ENCODE measurements around the gene PIK3AP1. TPM values are rescaled to one million over a fixed set of nuclear protein-coding genes. Genes with fewer than 3 reads are reported as not detected.

Gene PIK3AP1
- polyA plus RNA-seq, 2 of the 4 experiments (the other 2 are of a cell fraction), result 1.6 to 3.2 TPM

DNA sequence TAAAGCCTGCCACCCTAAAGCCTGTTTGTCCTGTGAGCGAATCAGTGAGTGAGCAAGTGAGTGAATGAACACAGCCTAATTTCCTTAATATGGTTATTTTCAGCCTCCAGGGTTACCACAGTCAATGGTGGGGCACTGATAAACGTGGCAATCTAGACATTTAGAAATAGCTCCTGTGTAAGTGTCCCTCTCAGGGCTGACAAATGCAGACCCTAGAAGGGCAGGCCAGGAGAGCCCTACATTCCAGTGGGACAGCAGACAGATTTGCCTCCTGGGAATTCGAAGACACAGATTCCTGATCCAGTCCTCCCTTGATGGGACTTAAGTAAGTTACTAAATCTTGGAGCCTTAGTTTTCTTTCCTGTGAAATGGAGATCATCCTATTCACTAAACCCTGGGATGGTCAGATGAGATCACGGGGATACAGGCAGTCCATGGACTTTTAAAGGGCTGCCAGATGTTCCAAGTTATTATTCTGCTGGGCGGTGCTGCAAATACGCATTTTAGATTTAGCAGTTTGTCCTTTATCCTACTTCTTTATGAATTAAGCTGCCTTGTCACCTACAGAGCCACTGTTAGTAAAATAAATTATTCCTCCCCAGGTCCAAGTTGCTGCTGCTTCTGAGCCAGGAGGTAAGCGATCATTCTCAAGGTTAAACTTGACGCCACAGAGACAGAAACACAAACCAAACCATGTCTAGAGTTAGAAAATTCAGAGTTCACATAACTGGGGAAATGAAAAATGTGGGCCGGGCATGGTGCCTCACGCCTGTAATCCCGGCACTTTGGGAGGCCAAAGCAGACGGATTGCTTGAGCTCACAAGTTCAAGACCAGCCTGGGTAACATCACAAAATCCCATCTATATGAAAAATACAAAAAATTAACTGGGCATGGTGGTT, 78.7 kb downstream of the PIK3AP1 start:
- no peak for ATAC-seq
- POLR2A ChIA-PET, result no interaction called here
- TF ChIP-seq, protein P1, sequence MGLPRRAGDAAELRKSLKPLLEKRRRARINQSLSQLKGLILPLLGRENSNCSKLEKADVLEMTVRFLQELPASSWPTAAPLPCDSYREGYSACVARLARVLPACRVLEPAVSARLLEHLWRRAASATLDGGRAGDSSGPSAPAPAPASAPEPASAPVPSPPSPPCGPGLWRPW (IDR thresholded peaks at IDR 0.05), result no peak
- TF ChIP-seq CBX8 (IDR thresholded peaks at IDR 0.05), result no peak
- Histone ChIP-seq H3K4me2 (no peak overlapping the region), H3K27ac (no peak overlapping the region), H3K4me1 (no peaks in the 10 kb centered on the region), H3K9me3 (no peaks in the 10 kb centered on the region), H3K4me3 (no peak overlapping the region)
- CTCF ChIA-PET, result interaction anchor here (0.6 to 2.6 kb wide), 32 partner anchors 8 to 569 kb away, joined by 3 to 20 read pairs (median 4); partner anchors contain the start of gene PIK3AP1
- no peak for DNase-seq (ENCODE audit: low read depth in 1 of 2, low spot score in 1 of 2)
- WGBS (ENCODE audit: missing lambda C conversion rate), result 80% methylated on average over 12 of the region's 12 CpGs
- FAIRE-seq, result no peak

DNA sequence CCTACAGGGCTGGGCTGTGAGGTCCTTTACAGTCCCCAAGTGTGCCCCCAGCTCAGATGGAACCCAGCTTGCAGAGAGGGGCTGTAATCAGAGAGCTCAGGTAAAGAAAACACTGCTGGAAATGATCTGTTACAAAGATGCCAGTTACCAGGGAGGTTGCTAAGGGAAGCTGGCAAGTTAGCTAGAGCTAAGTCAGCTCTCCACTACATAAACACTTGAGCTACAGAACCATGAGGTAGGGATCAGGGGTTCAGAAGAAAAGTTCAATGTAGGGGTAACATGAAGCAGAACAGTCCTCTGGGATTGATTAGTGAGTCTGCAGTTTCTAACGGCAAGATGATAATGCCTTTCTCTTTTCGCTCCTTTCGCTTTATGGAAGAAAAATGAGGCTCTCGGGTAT, 80.4 kb downstream of the PIK3AP1 start:
- Histone ChIP-seq H3K4me2 (no peak overlapping the region), H3K9me3 (no peaks in the 10 kb centered on the region), H3K4me1 (no peaks in the 10 kb centered on the region), H3K4me3 (no peak overlapping the region), H3K27ac (no peak overlapping the region)
- no peak for ATAC-seq
- WGBS (ENCODE audit: missing lambda C conversion rate), result 82% methylated on average over 4 of the region's 4 CpGs
- TF ChIP-seq NR3C1 (IDR thresholded peaks at IDR 0.05) (no peak), MAFK (IDR thresholded peaks at IDR 0.05; ENCODE audit: partially characterized antibody) (no peak), RFX5 (IDR thresholded peaks at IDR 0.05) (no peak), FOSB (CRISPR knock-in tag; IDR thresholded peaks at IDR 0.05) (no peak)
- TF ChIP-seq, protein P1 (IDR thresholded peaks at IDR 0.05), result no peak
- TF ChIP-seq, protein P2, sequence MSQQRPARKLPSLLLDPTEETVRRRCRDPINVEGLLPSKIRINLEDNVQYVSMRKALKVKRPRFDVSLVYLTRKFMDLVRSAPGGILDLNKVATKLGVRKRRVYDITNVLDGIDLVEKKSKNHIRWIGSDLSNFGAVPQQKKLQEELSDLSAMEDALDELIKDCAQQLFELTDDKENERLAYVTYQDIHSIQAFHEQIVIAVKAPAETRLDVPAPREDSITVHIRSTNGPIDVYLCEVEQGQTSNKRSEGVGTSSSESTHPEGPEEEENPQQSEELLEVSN (IDR thresholded peaks at IDR 0.05; ENCODE audit: borderline replicate concordance, low read depth), result no peak
- TF ChIP-seq, protein P3, sequence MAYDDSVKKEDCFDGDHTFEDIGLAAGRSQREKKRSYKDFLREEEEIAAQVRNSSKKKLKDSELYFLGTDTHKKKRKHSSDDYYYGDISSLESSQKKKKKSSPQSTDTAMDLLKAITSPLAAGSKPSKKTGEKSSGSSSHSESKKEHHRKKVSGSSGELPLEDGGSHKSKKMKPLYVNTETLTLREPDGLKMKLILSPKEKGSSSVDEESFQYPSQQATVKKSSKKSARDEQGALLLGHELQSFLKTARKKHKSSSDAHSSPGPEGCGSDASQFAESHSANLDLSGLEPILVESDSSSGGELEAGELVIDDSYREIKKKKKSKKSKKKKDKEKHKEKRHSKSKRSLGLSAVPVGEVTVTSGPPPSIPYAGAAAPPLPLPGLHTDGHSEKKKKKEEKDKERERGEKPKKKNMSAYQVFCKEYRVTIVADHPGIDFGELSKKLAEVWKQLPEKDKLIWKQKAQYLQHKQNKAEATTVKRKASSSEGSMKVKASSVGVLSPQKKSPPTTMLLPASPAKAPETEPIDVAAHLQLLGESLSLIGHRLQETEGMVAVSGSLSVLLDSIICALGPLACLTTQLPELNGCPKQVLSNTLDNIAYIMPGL (CRISPR knock-in tag; IDR thresholded peaks at IDR 0.05; ENCODE audit: borderline replicate concordance), result no peak
- TF ChIP-seq, protein P4, sequence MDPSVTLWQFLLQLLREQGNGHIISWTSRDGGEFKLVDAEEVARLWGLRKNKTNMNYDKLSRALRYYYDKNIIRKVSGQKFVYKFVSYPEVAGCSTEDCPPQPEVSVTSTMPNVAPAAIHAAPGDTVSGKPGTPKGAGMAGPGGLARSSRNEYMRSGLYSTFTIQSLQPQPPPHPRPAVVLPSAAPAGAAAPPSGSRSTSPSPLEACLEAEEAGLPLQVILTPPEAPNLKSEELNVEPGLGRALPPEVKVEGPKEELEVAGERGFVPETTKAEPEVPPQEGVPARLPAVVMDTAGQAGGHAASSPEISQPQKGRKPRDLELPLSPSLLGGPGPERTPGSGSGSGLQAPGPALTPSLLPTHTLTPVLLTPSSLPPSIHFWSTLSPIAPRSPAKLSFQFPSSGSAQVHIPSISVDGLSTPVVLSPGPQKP (IDR thresholded peaks at IDR 0.05; ENCODE audit: low read depth, low read length), result no peak
- TF ChIP-seq, protein P5, sequence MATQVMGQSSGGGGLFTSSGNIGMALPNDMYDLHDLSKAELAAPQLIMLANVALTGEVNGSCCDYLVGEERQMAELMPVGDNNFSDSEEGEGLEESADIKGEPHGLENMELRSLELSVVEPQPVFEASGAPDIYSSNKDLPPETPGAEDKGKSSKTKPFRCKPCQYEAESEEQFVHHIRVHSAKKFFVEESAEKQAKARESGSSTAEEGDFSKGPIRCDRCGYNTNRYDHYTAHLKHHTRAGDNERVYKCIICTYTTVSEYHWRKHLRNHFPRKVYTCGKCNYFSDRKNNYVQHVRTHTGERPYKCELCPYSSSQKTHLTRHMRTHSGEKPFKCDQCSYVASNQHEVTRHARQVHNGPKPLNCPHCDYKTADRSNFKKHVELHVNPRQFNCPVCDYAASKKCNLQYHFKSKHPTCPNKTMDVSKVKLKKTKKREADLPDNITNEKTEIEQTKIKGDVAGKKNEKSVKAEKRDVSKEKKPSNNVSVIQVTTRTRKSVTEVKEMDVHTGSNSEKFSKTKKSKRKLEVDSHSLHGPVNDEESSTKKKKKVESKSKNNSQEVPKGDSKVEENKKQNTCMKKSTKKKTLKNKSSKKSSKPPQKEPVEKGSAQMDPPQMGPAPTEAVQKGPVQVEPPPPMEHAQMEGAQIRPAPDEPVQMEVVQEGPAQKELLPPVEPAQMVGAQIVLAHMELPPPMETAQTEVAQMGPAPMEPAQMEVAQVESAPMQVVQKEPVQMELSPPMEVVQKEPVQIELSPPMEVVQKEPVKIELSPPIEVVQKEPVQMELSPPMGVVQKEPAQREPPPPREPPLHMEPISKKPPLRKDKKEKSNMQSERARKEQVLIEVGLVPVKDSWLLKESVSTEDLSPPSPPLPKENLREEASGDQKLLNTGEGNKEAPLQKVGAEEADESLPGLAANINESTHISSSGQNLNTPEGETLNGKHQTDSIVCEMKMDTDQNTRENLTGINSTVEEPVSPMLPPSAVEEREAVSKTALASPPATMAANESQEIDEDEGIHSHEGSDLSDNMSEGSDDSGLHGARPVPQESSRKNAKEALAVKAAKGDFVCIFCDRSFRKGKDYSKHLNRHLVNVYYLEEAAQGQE (IDR thresholded peaks at IDR 0.05), result no peak
- TF ChIP-seq, protein P6, sequence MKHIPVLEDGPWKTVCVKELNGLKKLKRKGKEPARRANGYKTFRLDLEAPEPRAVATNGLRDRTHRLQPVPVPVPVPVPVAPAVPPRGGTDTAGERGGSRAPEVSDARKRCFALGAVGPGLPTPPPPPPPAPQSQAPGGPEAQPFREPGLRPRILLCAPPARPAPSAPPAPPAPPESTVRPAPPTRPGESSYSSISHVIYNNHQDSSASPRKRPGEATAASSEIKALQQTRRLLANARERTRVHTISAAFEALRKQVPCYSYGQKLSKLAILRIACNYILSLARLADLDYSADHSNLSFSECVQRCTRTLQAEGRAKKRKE (CRISPR knock-in tag; IDR thresholded peaks at IDR 0.05; ENCODE audit: low read depth), result no peak
- TF ChIP-seq, protein P7, sequence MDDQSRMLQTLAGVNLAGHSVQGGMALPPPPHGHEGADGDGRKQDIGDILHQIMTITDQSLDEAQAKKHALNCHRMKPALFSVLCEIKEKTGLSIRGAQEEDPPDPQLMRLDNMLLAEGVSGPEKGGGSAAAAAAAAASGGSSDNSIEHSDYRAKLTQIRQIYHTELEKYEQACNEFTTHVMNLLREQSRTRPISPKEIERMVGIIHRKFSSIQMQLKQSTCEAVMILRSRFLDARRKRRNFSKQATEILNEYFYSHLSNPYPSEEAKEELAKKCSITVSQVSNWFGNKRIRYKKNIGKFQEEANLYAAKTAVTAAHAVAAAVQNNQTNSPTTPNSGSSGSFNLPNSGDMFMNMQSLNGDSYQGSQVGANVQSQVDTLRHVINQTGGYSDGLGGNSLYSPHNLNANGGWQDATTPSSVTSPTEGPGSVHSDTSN (IDR thresholded peaks at IDR 0.05), result no peak
- POLR2A ChIA-PET, result interaction anchor here (0.6 kb wide), 1 partner anchor 55 kb away, joined by 3 read pairs; no protein-coding TSS in a partner anchor
- FAIRE-seq, result no peak
- CTCF ChIA-PET, result interaction anchor here (0.8 to 2.6 kb wide), 21 partner anchors 8 to 571 kb away, joined by 3 to 20 read pairs (median 6); partner anchors contain the start of gene PIK3AP1
- DNase-seq (ENCODE audit: low read depth in 1 of 2, low spot score in 1 of 2), result no peak
